H1 (cell line): ENCODE results near the gene GALE. TPM values are rescaled to one million over a fixed set of nuclear protein-coding genes. Genes with fewer than 3 reads are reported as not detected.

Experiments used
- HDAC2 ChIP-seq, 2 experiments: fragments of 300-600 bp in 1 of 2; sonication (generic) in 1 of 2; IDR thresholded peaks; 2 replicates each; pipeline ENCODE4 v1.6.1; 2011 to 2012; ENCODE audit warnings: low read depth in 2 of 2, low read length in 2 of 2, mild to moderate bottlenecking in 2 of 2, moderate library complexity in 2 of 2, borderline replicate concordance in 1 of 2, inconsistent platforms in 1 of 2
- MAFK ChIP-seq: IDR thresholded peaks from 2 replicates; pipeline ENCODE4 v1.6.1; 2012; ENCODE audit warnings: low read depth, mild to moderate bottlenecking, improper control_type of control experiment, low read length
- SAP30 ChIP-seq: fragments of 300-600 bp; sonication (generic); IDR thresholded peaks from 2 replicates; pipeline ENCODE4 v1.7.1; 2012; ENCODE audit warnings: low read length, moderate library complexity, mild to moderate bottlenecking, inconsistent platforms; ENCODE audit not compliant: insufficient read depth, insufficient replicate concordance
- SIRT6 ChIP-seq: IDR thresholded peaks from one replicate; pipeline ENCODE4 v1.7.1; 2012; ENCODE audit warnings: low read length, inconsistent platforms
- polyA plus RNA-seq, 7 experiments: library from polyadenylated mRNA; depleted of rRNA in 3 of 7; stranded (reverse) in 5 of 7; unstranded in 2 of 7; fragments of >200 nt in 5 of 7; fragments of 200-250 nt in 2 of 7; gene quantifications; 1 replicate in 5 of 7; 2 replicates in 1 of 7; 4 replicates in 1 of 7; pipeline versions ENCODE4 v1.2.1 to v1.2.3, GENCODE V29; 2011 to 2013; ENCODE audit warnings: missing spikeins in 2 of 7, mixed read lengths in 2 of 7
- total RNA-seq: library from RNA; stranded (reverse); fragmentation: NEBNext Ultra II Directional; extraction: Animal tissue kit (Norgen Biotek cat#: 25700); gene quantifications from 2 replicates; pipeline ENCODE4 v1.2.1, GENCODE V29; 2021

Gene GALE
- total and polyA plus RNA-seq, 2 of the 8 experiments (the other 6 are each of a cell fraction or from before 2014, with no cell fraction given), result 26.0 to 33.9 TPM

DNA sequence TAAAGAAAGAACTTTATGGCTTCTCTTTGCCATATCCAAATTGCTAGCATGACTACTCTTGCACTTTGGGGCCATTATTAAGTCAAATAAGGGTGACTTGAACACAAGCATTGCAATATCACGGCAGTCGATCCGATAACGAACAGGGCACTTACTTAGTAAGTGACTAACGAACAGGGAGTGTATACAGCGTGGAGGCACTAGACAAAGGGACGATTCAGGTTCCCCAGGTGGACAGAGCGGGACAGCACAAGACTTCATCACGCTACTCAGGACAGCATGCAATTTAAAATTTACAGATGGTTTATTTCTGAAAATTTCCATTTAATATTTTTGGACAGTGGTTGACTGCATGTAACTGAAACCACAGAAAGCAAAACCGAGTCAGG is 27.7 kb downstream of the GALE start (continued):
- no peak for TF ChIP-seq SIRT6
- no peak for TF ChIP-seq SAP30
- TF ChIP-seq HDAC2 (IDR thresholded peaks at IDR 0.05; ENCODE audit: borderline replicate concordance in 1 of 2, low read depth in 2 of 2, low read length in 2 of 2), result no peak
- no peak for TF ChIP-seq MAFK
